Measurements from ENCODE around the gene CD200. TPM values are rescaled to one million over a fixed set of nuclear protein-coding genes. Genes with fewer than 3 reads are reported as not detected.

The CD200 gene
- total RNA-seq, 6 experiments from 2014 or later: 0.25 to 0.40 TPM; not detected in 4

DNA sequence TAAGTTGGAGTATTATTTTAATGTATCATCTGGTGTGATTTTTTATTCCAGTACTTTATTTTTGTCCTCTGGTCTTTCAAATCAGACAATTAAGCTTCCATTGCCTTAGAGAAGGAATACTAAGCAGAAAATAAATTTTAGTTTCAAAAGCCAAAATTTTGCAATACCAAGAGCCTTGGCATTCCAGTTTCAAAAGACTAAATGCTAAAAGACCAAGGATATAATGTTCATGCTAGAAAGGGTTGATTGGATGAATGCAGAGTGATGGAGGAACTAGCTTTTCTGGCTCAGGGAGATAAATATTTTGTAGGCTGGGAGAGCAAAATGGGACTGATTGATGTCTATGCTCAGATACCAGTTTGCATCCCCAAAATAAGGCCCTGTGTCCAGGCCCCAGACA is 6.2 kb downstream of the CD200 start:
- no peak overlapping the region for H3K4me3 ChIP-seq
- H3K4me1 ChIP-seq: no peaks in the 10 kb centered on the region
- ATAC-seq: no peak
- no peaks in the 10 kb centered on the region for H3K36me3 ChIP-seq
- no peaks in the 10 kb centered on the region for H3K9me3 ChIP-seq
- TF ChIP-seq, protein P1, sequence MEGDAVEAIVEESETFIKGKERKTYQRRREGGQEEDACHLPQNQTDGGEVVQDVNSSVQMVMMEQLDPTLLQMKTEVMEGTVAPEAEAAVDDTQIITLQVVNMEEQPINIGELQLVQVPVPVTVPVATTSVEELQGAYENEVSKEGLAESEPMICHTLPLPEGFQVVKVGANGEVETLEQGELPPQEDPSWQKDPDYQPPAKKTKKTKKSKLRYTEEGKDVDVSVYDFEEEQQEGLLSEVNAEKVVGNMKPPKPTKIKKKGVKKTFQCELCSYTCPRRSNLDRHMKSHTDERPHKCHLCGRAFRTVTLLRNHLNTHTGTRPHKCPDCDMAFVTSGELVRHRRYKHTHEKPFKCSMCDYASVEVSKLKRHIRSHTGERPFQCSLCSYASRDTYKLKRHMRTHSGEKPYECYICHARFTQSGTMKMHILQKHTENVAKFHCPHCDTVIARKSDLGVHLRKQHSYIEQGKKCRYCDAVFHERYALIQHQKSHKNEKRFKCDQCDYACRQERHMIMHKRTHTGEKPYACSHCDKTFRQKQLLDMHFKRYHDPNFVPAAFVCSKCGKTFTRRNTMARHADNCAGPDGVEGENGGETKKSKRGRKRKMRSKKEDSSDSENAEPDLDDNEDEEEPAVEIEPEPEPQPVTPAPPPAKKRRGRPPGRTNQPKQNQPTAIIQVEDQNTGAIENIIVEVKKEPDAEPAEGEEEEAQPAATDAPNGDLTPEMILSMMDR (IDR thresholded peaks at IDR 0.05): no peak
- no peak for TF ChIP-seq POLR2A (IDR thresholded peaks at IDR 0.05)
- no peak overlapping the region for H3K27ac ChIP-seq
- intact Hi-C loops (cut with DNase I): no loop called here
- DNase-seq: no peak
- no peaks in the 10 kb centered on the region for H3K27me3 ChIP-seq

DNA sequence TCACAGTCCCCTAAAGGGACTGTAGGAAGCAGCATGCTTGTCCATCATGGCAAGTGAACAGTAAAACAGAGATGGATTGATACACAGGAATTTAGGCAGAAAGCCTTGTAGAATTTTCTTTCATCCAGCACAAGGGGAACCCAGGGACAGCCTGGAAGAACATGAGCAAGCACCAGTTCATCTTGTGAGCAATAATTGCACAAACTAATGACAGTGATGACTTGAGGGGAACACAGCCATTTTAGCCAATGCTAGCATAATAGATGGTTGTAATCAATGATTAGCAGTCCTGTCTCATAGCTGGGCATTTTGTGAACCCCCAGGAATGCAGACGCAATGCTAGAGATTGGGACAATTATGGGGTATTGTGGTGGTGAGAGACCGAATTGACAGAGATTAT is 6.7 kb downstream of the CD200 start:
- no peak overlapping the region for H3K4me3 ChIP-seq
- H3K9me3 ChIP-seq: no peaks in the 10 kb centered on the region
- DNase-seq (no peak), ATAC-seq (no peak)
- WGBS (ENCODE audit: insufficient coverage, low coverage, low lambda C conversion rate, missing lambda C conversion rate): 68% methylated on average over 2 of the region's 2 CpGs
- H3K36me3 ChIP-seq: no peaks in the 10 kb centered on the region
- no peaks in the 10 kb centered on the region for H3K4me1 ChIP-seq
- intact Hi-C loops (cut with DNase I): no loop called here
- H3K27ac ChIP-seq: no peak overlapping the region
- TF ChIP-seq, protein P1 (IDR thresholded peaks at IDR 0.05): no peak
- no peak for TF ChIP-seq POLR2A (IDR thresholded peaks at IDR 0.05)
- no peaks in the 10 kb centered on the region for H3K27me3 ChIP-seq

DNA sequence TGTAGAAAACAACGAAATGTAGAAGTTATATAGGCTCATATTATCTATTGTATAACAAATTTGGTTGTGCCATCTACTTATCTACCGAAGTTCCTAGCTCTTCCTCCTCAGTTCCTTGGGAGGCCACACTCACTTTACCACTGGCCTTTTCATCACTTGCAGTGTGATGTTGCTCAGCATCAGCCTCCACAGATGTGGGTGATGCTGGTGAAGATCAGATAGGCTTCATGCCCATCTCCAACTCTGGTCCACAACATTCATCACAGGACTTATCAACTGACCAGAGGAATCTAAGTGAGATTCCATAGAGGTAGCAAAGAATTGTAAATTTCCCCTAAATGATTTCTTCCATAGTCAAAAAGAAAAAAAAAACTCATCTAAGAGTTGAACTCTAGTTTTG is 8.4 kb downstream of the CD200 start:
- intact Hi-C loops (cut with DNase I): no loop called here
- Histone ChIP-seq H3K27me3 (no peaks in the 10 kb centered on the region), H3K36me3 (no peaks in the 10 kb centered on the region), H3K27ac (no peak overlapping the region), H3K4me1 (no peaks in the 10 kb centered on the region), H3K9me3 (no peaks in the 10 kb centered on the region), H3K4me3 (no peak overlapping the region)
- TF ChIP-seq POLR2A (IDR thresholded peaks at IDR 0.05): no peak
- TF ChIP-seq, protein P1 (IDR thresholded peaks at IDR 0.05): no peak
- DNase-seq (no peak), ATAC-seq (no peak)
- WGBS (ENCODE audit: insufficient coverage, low coverage, low lambda C conversion rate, missing lambda C conversion rate): 61% methylated on average over 2 of the region's 2 CpGs

DNA sequence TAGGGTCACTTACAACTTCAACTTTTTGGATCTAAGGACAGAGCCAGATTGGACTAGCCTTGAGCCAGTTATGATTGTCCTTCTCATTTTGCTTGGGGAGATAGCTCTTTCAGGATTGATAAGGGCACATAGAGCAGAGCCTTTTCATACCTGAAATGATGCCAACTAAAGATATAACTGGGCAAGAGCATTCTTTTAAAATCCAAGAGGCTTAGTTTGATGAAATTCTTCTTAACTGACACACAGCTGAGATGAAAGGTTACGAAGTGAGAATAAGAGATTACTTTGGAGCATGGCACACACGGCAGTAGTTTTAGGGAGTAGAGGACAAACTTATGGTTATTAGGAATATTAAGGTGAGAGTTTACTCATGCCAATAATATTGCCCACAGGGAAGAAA is 12.7 kb downstream of the CD200 start:
- Histone ChIP-seq H3K4me3 (no peak overlapping the region), H3K27ac (no peak overlapping the region), H3K9me3 (no peaks in the 10 kb centered on the region), H3K36me3 (no peaks in the 10 kb centered on the region), H3K4me1 (no peaks in the 10 kb centered on the region), H3K27me3 (no peaks in the 10 kb centered on the region)
- ATAC-seq: no peak
- intact Hi-C loops (cut with DNase I): no loop called here
- DNase-seq: no peak
- TF ChIP-seq POLR2A (IDR thresholded peaks at IDR 0.05): no peak
- TF ChIP-seq, protein P1 (IDR thresholded peaks at IDR 0.05): no peak
- WGBS (ENCODE audit: insufficient coverage, low coverage, low lambda C conversion rate, missing lambda C conversion rate): 39% methylated on average over 2 of the region's 2 CpGs

DNA sequence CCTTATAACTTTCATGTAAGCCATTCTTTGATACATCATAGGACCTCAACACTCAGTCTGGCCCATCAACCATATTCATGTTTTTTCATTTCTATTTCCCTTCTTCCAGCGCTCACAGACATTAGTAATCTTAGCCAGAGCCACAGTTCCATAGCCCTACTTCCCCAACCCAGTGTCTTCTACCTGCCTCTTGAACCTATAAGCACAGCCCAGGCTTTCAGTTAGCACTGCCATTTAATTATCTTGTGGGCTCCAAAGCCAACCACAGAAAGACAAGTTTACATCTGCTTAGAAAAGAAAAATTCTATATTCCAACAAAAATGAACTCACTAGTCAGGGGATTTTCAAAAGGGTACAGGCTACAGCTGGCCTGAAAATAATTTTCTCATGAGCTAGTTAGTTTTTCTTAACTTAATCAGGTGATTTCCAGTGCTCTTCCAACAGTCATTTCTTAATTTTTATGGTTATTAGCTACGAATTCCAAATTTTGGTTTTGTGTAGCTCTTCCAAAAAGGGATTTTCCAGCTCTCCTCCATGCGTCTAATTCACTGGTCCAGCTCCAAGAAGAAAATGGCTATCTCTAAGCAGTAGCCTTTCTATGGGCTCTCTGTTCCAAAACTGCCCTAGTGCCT is 13.7 kb downstream of the CD200 start:
- intact Hi-C loops (cut with DNase I): no loop called here
- Histone ChIP-seq H3K27ac (no peak overlapping the region), H3K4me1 (no peaks in the 10 kb centered on the region), H3K9me3 (no peaks in the 10 kb centered on the region), H3K36me3 (no peaks in the 10 kb centered on the region), H3K27me3 (no peaks in the 10 kb centered on the region), H3K4me3 (no peak overlapping the region)
- 53% methylated on average over 3 of the region's 3 CpGs for WGBS (ENCODE audit: insufficient coverage, low coverage, low lambda C conversion rate, missing lambda C conversion rate)
- ATAC-seq (no peak), DNase-seq (no peak)
- TF ChIP-seq POLR2A (IDR thresholded peaks at IDR 0.05): no peak
- TF ChIP-seq, protein P1 (IDR thresholded peaks at IDR 0.05): no peak

All from right lobe of liver (tissue), 6 donors.